Measurements from ENCODE around the gene MATN3.

DNA sequence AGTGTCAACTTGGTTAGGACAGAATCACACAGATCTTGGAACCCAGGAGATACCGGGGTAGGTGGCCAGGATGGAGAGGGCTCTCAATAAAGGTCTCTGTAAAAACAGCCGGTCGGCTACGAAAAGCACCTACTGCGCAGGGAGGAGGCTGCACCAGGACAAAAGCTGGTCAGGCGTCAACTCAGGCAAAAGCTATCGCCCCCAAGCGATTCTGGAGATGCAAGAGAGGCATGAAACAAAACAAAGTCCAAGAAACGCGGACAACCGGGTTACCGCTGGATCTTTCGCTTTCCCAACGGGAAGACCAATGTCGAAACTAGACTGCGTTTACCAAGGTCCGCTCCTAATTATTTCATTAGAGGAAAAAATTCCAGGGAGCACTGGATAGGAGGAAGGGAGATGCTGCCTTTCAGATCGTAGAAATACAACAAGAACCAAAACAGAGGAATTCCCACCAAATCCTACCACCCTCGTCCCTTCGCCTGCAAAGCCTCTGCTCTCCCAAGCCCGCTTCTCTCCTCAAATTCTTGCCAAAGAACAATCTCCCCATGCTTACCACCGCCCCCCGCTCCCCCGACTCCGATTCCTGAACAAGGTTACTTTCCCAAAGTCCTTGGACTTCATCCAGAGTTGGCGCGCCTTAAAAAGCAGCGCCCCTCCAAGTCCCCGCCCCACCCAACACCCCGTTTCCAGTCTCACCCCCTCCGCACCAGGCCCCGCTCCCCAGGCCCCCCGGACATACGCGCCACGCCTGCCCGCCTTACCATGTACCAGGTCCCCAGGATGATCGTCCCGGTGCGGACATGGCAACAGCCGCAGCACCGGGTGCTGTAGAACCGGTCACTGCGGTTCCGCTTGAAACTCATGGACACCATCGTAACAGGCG lies 38.4 kb upstream of the MATN3 start:
- TF ChIP-seq, protein P1, sequence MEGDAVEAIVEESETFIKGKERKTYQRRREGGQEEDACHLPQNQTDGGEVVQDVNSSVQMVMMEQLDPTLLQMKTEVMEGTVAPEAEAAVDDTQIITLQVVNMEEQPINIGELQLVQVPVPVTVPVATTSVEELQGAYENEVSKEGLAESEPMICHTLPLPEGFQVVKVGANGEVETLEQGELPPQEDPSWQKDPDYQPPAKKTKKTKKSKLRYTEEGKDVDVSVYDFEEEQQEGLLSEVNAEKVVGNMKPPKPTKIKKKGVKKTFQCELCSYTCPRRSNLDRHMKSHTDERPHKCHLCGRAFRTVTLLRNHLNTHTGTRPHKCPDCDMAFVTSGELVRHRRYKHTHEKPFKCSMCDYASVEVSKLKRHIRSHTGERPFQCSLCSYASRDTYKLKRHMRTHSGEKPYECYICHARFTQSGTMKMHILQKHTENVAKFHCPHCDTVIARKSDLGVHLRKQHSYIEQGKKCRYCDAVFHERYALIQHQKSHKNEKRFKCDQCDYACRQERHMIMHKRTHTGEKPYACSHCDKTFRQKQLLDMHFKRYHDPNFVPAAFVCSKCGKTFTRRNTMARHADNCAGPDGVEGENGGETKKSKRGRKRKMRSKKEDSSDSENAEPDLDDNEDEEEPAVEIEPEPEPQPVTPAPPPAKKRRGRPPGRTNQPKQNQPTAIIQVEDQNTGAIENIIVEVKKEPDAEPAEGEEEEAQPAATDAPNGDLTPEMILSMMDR (IDR thresholded peaks at IDR 0.05) = peak in 5 of 12 donors; percentile 14 to 39 (median 31)
- TF ChIP-seq POLR2A (IDR thresholded peaks at IDR 0.05) = peak in 1 of 2 donors; percentile 27

Data from heart left ventricle (tissue), 13 donors.